IPS-NIHi7 (cell line): ENCODE measurements around the gene RAI1.

Source experiments
- DNase-seq: peaks from one replicate; pipeline ENCODE4 v3.0.0; 2012; ENCODE audit warnings: mixed read lengths; ENCODE audit errors: extremely low spot score

RAI1 gene

DNA sequence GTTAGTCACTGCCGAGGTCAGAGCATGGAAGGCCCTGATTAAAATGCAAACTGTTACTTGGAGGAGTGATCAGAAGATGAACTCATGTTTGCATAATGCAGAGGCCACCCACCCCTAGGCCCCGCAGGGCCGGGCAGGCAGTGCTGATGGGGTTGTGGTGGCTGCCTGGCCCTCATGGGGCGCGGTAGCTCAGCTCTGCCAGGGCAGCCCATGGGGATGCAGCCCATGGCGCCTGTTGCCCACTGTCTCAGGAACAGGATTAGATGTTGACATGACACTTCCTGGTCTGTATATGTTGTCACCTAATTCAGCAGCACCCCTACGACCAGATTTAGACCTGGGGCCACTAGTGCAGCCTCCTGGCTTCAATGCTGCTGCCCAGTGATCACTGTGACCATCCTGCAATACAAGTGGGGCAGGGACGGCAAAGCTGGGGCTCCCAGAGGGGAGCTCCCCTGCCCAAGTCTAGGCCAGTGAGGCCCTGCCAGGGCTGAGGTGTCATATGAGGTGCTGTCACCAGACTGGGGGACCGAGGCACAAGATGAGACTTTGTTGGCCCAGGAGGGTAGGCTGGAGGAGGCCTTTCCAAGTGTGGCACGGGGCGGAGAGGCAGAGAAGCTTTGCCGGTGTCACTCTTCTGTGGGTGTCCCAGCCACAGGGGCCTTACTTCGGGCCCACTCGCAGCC, 49.1 kb downstream of the RAI1 start:
- no peak for DNase-seq

DNA sequence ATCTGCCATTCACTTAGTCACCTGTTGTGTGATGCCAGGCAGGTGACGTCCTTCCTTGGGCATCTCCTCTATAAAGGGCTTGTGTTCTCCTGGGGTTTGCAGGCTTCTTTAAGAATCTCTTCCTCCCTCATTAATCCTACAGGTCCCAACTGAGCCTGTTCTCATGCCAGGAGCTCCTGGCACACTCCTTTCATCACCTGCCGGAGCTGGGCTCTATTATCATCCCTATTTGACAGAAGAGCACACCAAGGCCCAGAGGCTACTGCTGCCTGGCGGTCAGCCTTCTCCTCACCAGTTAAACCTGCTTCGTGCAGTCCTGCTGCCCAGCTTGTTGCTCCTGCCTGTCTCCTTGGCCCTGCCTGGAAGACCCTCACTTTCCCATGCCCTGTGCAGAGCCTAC, 51.2 kb downstream of the RAI1 start:
- DNase-seq, result no peak

DNA sequence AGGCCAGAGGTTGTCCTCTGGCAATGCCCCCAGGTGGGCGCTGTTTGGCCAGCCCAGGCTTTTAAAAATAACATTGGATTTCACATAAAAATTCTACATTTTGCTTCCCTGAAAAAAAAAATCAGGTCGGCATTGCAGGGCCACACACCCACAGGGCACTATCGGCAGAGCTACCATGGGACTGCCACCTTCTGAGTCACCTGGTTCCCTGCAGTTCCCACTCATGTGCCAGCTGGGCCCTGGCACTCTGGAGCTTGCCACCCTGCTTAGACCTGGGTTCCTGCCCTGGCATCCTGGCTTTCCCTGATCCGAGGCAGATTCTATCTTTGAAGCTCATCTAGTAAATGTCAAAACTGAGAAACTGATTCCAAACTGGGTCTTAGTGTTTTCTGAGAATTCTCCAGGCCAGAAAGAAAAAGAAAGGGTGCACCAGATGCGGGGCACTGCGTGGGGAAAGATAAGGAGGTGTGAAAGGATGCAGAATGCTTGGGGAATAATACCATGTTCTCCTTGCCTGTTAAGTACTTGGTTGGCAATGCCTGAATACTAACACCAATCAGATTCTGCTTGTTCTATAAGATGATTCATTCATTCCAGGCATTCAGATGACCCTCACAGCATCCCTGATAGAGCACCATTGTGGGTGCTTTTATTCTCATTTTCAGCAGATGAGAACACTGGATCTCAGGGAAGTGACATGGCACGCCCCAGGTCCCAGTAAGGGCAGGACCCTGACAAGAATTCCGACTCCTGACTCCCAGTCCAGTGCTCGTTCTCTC, 51.8 kb downstream of the RAI1 start:
- no peak for DNase-seq

DNA sequence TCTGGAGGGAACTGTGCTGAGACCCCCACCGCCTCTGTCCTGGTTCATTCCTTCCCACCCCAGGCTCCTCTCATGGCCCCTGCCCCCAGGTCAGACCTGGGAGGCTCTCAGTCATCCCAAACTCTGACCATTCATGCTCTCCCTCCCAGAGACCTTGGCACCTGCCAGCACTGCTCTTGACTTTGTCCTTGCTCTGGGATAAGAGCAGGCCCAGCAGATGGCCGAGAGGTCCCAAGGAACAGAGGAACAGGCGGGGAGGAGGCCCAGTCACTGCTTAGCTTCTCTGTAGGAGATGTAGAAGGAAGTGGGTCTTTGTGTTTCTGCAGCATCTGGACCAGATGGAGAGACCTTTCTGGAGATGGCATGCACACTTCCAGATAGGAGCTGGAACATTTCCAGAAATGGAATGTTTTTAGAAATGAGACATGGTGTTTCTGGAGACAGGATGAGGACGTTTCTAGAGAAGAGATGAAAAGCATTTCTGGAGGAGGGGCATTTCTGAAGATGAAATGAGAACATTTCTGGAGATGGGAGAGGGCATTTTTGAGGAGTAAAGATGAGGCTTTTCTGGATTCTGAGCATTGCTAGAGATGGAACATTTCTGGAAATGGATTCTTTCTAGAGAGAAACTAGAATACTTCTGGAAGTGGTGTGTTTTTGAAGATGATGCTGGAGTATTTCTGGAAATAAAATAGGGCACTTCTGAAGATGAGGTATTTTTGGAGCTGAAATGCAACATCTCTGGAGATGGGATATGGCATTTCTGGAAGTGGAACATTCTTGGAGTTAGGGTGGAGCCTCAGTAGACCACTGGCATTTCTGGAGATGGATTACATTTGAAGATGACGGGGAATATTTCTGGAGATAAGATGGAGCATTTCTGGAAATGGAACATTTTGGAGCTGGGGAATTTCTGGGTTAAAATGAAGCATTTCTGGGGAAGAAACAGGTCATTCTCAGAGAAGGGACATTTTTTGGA, 55.2 kb downstream of the RAI1 start:
- DNase-seq, result no peak

DNA sequence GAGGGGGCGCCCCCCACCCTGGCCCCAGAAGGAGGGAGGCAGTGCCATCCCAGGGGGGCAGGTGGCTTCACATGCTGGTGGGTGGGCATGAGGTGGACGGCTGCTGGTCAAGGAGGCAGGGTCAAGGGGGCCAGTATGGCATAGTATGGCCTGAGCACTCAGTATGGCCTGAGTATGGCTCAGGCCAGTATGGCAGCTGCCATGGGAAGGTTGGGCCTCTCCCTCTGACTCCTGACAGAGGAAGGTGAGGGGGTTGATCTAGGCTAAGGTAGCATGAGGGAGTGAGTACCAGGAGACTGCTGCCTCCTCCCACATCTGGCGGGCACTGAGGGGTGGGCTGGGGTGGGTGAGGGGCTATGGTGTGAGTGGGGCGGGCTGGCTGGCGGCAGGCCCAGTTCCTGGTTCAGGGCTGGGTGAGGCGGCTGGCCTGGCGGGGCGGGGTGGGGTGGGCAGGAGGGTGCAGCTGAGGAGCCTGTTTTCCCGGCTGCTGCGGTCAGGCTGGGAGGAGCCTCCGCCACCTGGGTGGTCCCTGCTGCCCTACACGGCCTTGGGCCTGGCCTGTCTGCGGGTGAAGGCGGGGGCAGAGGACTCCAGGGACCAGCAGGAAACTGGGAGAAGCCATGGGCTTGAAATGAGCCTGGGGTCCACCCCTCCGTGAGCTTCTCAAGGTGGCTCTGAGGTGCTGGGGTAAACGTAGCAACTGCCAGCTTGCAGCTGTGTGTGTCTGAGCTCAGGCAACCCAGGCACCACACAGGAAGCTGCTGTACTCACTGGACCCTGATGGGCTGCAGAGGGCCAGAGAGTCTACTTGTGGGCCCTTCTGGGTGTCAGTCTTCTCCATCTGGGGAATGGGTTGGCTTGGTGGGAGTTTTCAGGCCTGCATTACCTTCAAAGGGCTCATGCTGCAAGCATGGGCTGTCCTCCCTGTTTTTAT, 57.0 kb downstream of the RAI1 start:
- peak; percentile 49 for DNase-seq

DNA sequence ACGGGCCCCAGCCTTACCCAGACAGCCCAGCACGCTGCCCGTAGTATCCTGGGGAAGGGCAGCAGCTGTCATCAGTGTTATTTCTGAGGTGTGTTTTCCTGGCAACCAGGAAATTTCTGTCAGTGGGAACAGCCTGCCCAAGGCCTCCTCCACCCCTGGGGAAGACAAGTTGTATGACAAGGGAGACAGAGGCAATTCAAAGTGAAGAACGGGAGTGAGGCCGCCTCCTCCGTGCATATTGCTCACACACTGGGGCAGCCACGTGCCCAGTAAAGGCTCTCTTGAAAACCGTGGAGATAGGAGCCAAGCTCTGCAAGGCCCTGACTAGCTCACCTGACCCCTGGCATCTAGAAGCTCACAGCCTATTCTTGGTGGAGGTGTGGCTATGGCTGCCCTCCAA, 57.6 kb downstream of the RAI1 start:
- no peak for DNase-seq

DNA sequence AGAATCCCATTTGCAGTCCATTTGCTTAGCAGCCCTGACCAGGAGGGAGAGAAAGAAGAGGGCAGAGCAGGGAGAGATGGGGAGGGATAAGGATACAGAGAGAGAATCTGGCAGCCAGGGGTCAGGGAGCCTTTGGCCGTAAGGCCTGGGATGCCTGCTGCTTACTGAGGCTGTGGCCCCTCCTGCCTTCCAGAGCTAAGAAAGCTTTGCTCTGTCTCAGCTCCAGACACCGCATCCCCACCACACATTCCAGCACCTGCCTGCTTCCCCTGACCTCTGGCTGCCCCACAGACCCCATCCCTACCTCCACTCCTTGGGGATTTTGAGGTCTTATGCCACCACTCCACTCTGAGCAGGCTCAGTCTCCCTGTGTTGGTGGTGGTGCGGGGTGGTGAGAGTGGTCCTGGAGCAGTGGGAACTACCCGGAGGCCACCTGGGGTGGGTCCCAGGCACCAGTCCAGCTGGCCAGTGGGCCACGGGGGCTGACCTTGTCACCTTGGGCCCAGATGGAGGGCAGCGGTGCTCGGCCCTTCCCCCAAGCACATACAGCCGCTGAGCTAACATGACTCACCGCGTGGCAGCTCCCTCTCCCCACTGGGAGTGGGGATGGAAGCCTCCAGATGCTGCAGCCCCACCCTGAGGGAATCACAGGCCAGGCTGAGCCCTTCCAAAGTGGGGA, 58.3 kb downstream of the RAI1 start:
- DNase-seq, result no peak

DNA sequence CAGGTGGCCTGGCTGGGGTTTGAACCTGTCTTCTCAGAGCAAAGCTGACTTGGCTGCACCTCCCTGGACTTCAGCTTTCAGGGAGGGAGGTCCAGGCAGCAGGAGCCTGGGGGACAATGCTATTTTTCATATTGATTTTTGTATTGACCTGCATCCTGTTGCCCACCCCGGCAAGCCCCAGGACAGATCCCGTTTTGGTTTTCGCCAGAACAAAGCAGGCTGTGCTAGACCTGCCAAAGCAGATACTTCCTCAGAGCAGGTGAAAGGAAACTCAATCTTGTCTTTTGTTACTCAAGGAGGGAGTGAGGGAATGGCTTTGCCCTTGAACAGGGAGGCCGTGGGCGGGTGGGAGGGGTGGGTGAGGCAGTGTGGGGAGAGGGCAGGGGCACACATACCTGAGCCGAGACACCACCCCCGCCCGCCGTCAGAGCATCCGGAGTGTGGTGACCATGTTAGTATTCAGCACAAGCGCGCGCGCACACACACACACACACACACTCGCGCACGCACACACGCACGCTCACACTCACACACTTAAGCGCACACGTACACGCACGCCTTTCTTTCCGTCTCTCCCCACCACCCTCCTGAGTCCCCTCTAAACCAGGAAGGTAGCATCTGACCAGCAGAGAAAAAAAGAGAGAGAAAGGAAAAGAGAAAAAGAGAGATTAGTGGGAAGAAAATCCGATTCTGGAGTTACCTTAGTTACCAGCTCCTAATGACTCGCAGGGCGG, 59.5 kb downstream of the RAI1 start:
- DNase-seq, result no peak

DNA sequence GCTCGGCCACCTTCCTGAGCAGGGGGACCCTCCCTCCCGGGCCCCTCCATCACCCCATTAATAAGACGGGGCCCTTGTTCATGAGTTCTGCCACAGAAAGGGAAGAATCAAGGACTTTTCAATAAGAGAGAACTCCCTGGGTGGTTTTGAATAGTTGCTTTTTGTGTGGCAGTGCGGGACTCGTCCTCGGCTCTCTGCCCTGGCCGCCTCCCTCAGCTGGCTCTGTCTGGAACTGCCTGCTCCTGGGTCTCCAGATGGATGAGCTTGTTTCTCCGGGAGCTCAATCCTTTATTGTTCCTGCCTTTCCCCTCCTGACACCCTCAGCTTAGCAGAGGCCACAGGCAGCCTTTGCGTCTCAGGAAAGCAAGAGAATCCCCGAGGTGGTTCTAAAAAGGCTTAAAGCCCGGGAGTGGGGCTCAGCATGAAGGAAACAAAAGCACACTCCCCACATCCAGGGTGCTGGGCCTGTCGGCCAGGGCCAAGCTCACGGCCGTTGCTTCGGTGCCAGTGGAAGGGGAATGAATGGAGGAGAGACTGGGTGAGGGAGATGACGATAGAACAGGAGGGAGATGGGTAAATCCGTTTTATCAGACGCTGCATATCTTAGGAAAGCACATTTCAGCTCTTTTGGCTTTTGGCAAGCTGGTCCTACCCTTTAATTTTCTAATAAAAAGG, 60.2 kb downstream of the RAI1 start:
- peak; percentile 62 for DNase-seq

DNA sequence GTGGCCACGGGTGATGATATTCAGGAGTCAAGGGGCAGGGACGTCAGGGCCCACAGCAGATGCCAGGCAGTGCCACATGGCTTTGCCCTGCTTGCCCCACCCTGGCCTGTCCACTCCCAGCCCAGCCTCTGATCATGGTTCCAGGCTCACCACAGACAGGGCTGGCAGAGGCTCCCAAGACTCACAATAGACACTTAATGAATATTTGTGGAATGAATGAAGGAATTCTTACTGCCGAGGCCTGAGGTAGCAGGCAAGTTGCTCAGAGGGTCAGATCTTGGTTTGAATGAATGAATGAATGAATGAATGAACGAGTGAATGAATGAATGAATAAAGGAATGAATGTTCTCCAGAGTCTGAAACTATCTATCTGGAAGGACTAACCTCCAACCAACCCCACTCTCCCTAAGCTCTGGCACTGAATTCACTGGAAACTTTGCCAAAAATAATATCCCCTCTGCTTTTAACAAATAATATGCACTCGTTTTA, 60.9 kb downstream of the RAI1 start:
- DNase-seq, result no peak

DNA sequence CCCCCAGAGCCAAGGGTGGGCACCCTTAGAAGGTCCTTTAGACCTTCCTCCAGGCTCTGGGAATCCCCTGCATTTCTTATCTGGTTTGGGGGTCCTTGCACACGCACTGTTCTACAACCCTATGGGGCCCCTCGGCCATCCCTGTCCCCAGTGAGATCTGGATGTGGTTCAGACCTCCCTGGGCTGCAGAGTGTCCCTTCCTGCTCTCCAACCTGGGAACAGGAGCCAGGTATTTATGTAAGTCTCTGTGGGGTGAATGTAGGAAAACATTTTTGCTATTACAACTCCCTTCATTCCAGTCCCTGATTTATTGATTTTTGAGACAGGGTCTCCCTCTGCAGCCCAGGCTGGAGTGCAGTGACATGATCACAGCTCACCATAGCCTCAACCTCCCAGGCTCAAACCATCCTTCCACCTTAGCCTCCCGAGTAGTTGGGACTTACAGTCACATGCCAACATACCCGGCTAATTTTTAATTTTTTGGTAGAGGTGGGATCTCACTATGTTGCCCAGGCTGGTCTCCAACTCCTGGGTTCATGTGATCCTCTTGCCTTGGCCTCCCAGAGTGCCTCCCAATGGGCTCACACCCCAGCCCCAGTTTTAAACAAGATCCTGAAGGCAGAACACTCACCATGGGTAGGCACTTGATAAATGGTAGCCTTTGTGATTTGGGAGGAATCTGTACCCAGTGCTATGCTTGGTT, 61.6 kb downstream of the RAI1 start:
- no peak for DNase-seq

DNA sequence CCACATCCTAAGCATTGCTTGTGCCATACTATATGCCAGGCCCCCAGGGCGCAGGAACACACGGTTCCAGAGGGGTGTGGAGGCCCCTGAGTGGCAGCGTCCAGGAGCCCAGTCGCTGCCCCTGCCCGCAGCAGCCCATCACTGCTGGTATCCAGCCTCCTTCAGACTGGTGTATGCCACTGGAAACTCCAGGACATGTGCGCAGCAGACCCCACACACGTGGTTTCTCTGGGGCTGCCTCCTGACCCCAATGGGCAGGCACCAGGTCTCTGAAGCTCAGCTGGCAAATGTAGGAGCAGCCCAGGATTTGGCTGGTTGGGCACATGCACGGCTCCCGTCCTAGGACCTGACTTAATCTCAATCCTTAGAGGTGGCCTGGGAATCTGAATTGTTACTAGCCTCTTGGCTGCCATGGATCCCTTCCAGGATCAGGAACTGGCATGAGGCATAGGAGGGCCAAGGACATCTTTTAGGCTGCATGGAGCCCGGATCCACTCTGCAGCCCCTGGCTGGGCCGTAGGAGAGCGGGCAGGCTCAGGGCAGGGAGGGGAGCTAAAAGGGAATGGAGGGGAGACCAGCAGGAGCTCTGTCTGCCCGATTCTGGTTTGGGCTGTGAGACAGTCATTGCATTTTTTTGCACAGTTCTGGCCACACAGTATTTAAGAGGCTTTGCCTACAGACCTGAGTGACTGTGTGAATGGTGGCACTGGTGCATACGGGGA, 62.3 kb downstream of the RAI1 start:
- DNase-seq, result no peak

DNA sequence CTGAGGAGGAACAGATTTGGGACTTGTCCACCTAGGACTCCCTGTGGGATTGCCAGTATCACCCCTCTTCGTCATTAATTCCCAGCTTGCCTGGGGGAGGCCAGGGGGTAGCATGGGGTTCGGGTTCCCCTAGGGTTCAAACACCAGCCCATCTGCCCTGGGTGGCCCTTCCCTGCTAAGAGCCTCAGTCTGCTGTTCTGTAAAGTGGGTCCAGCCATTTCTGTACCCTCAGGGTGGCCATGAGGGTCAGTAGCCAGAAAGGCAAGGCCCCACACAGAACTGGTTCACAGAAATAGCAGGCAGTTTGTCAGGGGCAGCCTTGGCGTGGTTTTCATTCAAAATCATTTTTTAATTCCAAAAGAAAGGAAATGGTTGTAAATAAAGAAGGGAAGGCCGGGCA, 62.9 kb downstream of the RAI1 start:
- no peak for DNase-seq

DNA sequence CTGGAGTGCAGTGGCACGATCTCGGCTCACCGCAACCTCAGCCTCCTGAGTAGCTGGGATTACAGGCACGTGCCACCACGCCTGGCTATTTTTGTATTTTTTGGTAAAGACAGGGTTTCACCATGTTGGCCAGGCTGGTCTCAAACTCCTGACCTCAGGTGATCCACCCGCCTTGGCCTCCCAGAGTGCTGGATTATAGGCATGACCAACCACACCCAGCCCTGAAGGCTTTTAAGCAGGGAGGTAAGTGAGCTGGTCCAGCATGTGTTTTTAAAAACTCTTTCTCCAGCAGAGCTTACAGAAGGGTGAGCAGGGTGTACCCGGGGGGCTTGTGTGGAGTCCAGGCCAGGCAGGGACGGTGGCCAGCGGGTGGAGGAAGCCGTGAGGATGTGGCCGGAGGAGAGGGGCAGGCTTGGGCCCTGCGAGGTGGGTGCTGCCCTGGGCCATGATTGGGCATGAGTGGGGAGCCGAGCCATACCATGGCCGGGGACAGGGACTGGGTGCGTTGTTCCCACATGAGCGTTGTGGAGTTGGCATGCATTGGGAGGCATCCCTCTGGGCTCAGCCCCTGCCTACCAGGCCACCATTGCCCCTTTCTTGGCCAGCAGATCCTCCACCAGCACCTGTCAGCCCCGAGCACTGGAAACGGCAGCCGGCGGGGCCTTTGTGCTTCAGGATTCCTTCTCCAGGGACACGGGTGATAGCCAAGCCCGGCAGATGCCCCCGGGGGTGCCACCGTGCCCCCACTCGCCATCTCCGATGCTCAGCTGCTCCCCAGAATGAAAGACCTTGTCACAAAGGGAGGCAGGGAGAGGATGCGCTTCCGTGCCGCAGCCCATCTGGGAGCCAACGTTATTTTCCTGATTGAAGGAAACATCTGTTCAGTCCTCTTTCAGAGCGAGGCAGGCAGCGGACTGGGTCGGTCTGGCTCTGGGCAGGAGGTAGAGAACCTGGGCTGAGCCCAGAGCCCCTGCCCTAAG, 64.5 kb downstream of the RAI1 start:
- no peak for DNase-seq

DNA sequence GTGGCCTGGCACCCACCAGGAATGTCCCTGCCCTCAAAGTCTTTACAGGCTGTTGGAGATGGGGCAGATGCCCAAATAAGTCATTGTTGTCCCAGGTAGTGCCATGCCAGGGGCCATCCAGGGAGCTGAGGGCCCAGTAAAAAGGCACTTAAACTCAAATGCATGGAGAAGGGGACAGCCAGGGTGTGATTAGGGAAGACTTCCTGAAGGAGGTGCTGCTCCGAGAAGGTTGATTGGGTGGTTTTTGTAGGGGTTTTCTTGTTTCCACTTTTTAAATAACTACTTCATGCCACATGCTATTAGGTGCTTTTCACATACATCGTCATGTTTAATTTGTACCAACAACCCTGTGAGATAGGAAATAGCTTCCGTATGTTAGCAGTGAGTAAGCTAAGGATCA, 66.9 kb downstream of the RAI1 start:
- no peak for DNase-seq

DNA sequence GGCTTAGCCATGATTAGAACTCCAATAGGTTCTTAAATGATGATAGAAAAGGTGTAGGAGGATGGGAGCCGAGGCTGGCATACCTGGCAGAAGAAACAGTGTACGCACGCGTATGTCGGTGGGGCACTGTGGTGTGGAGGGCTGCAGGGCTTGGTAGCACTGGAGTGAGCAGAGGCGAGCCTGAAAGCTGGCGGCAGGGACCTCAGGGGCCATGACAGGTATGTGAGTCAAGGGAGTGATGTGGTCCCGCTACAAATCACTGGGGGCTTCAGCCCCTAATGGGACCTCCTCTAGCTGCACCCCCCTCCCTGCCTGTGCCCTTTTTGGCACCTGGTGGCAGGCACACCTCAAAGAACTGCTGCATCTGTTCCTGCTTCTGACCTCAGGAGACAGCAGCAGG, 67.3 kb downstream of the RAI1 start:
- no peak for DNase-seq
